Heart right ventricle (tissue), 16 donors: ENCODE data around the gene ST6GAL2. TPM values are rescaled to one million over a fixed set of nuclear protein-coding genes. Genes with fewer than 3 reads are reported as not detected.

Experiments
- ATAC-seq, 8 donors: fragments of 200-7000 bp; cut with Tn5 transposase; one replicate each; pipeline ENCODE4 v1.9.1; 2020; ENCODE audit warnings: mild to moderate bottlenecking in 8 of 8, moderate library complexity in 8 of 8, moderate number of reproducible peaks in 1 of 8
- DNase-seq, 2 donors: peaks; one replicate each; pipeline ENCODE4 v3.0.0-alpha.2; 2020
- H3K27ac ChIP-seq, 10 donors: fragments of 200-600 bp; sonication (generic) in 2 of 10; one replicate each; pipeline versions ENCODE4 v1.5.0 to v1.8.0; 2020 to 2022; ENCODE audit warnings: mild to moderate bottlenecking in 3 of 10
- H3K27me3 ChIP-seq, 7 donors: fragments of 200-600 bp; one replicate each; pipeline ENCODE4 v1.8.0; 2021 to 2022; ENCODE audit warnings: mild to moderate bottlenecking in 2 of 7
- H3K36me3 ChIP-seq, 9 donors: fragments of 200-600 bp; sonication (generic) in 1 of 9; one replicate each; pipeline versions ENCODE4 v1.5.0 to v1.8.0; 2020 to 2022; ENCODE audit warnings: mild to moderate bottlenecking in 2 of 9
- H3K4me1 ChIP-seq, 9 donors: fragments of 200-600 bp; sonication (generic) in 1 of 9; one replicate each; pipeline versions ENCODE4 v1.5.0 to v1.8.0; 2020 to 2022; ENCODE audit warnings: mild to moderate bottlenecking in 4 of 9
- H3K4me3 ChIP-seq, 10 donors: fragments of 200-600 bp; sonication (generic) in 2 of 10; one replicate each; pipeline versions ENCODE4 v1.5.0 to v1.8.0; 2020 to 2022; ENCODE audit warnings: mild to moderate bottlenecking in 7 of 10, moderate library complexity in 2 of 10
- H3K9me3 ChIP-seq, 11 donors: fragments of 200-600 bp in 10 of 11; sonication (generic) in 2 of 11; one replicate each; pipeline versions ENCODE4 v1.5.0 to v1.8.0; 2013 to 2022; ENCODE audit warnings: mild to moderate bottlenecking in 2 of 11, control low read depth in 1 of 11, moderate library complexity in 1 of 11
- CTCF ChIP-seq, 9 donors: fragments of 200-600 bp; sonication (generic) in 2 of 9; IDR thresholded peaks; one replicate each; pipeline versions ENCODE4 v1.5.0 to v1.8.0; 2021 to 2022; ENCODE audit warnings: antibody characterized with exemption in 9 of 9, mild to moderate bottlenecking in 5 of 9, moderate library complexity in 1 of 9
- WGBS, 2 donors: extraction: QIAGEN DNeasy Blood & Tissue Kit; methylation state at CpG; one replicate each; pipeline ENCODE4 v1.1.7; 2013; ENCODE audit warnings: inconsistent platforms in 1 of 2; 5-methylcytosine and 5-hydroxymethylcytosine counted together
- intact Hi-C, 10 donors: fragments of 100-400 bp; cut with DNase I; formaldehyde crosslinking; loops; one replicate each; pipeline versions ENCODE4 v1.11.1 to v1.14.2; 2022
- polyA plus RNA-seq, 2 donors: library from polyadenylated mRNA; stranded (reverse); fragments of 200-250 nt; gene quantifications; one replicate each; pipeline ENCODE4 v1.2.3, GENCODE V29; 2013
- total RNA-seq, 10 donors: library from RNA; stranded (reverse); fragmentation: NEBNext Ultra II Directional in 3 of 10; extraction: Animal tissue kit (Norgen Biotek cat#: 25700) in 3 of 10; gene quantifications; one replicate each; pipeline versions ENCODE4 v1.2.1 to v1.2.4, GENCODE V29; 2021 to 2023
- donor health status: Arrhythmogenic right ventricular cardiomyopathy.
- donor health status: ischemic (EF 13 %, LVEDD 7.1; RV severe dilation, severe dysfunction).
- donor health status: healthy with polysubstance abuse.
- donor health status: DM: no; HTN: yes; CAD: no.
- donor health status: DM: no; HTN: no; CAD: no.
- donor health status: ischemic (EF 25% LVEDD 6.9; RV normal size, moderate dysfunction).
- donor health status: ischemic (EF 25% LVEDD 5.7; RV mildly dilated, moderate dysfunction).
- donor health status: healthy.
- donor health status: DM: yes; HTN: yes; CAD: no.
- donor health status: Ischemic cardiomyopathy.
- donor health status: ischemic (EF 35%, LVEDD 5.7; RV mildly dilated, moderate dysfunction).
- donor health status: nonischemic (EF 11% LVEDD 7.7; RV severe dilation, severe dysfunction).
- donor health status: DM: yes; HTN: yes; CAD: no.
- donor health status: PGD.
- donor health status: ischemic (EF 29% LVEDD 5.4; RV normal size, mild dysfunction).
- donor health status: nonischemic (EF 23%, LVEDD 6.1; RV moderate dilation, normal function).

The ST6GAL2 gene
- total and polyA plus RNA-seq, 12 donors = 0.12 to 0.72 (median 0.22) TPM

GRCh38 chr2:106800180-106800579 is 85.8 kb downstream of the ST6GAL2 start:
- intact Hi-C loops = no loop called here
- no peak for TF ChIP-seq CTCF (IDR thresholded peaks at IDR 0.05)
- Histone ChIP-seq H3K4me1 (no peaks in the 10 kb centered on the region), H3K27ac (no peak overlapping the region), H3K27me3 (no peaks in the 10 kb centered on the region), H3K9me3 (no peaks in the 10 kb centered on the region), H3K4me3 (no peak overlapping the region), H3K36me3 (no peaks in the 10 kb centered on the region)
- DNase-seq (no peak), ATAC-seq (no peak)
- 92 to 97% methylated on average over 4 of the region's 4 CpGs for WGBS, 2 donors

GRCh38 chr2:106798826-106799552 is 87.0 kb downstream of the ST6GAL2 start:
- no peak overlapping the region for H3K27ac ChIP-seq
- no peak for TF ChIP-seq CTCF (IDR thresholded peaks at IDR 0.05)
- intact Hi-C loops = no loop called here
- no peak for ATAC-seq
- no peak overlapping the region for H3K4me3 ChIP-seq
- no peak for DNase-seq
- no peaks in the 10 kb centered on the region for H3K4me1 ChIP-seq
- no peaks in the 10 kb centered on the region for H3K9me3 ChIP-seq
- WGBS, 2 donors = 68 to 71% methylated on average over 5 of the region's 5 CpGs
- H3K36me3 ChIP-seq = no peaks in the 10 kb centered on the region
- no peaks in the 10 kb centered on the region for H3K27me3 ChIP-seq

- ATAC-seq = no peak
- Histone ChIP-seq H3K27me3 (no peaks in the 10 kb centered on the region), H3K4me3 (no peak overlapping the region), H3K27ac (no peak overlapping the region), H3K36me3 (no peaks in the 10 kb centered on the region), H3K9me3 (no peaks in the 10 kb centered on the region), H3K4me1 (no peaks in the 10 kb centered on the region)
- intact Hi-C loops = no loop called here
- DNase-seq = no peak
- no peak for TF ChIP-seq CTCF (IDR thresholded peaks at IDR 0.05)
- WGBS, 2 donors = 85 to 87% methylated on average over 5 of the region's 5 CpGs
Observed at GRCh38 chr2:106797494-106797893, 88.5 kb downstream of the ST6GAL2 start.

- Histone ChIP-seq H3K27ac (no peak overlapping the region), H3K36me3 (no peaks in the 10 kb centered on the region), H3K4me3 (no peak overlapping the region), H3K4me1 (no peaks in the 10 kb centered on the region), H3K27me3 (no peaks in the 10 kb centered on the region), H3K9me3 (peaks cover 0 to 5% (median 0%) of the 10 kb centered on the region in 11 donors)
- no peak for TF ChIP-seq CTCF (IDR thresholded peaks at IDR 0.05)
- WGBS, 2 donors = 77 to 85% methylated on average over 2 of the region's 2 CpGs
- no peak for ATAC-seq
- DNase-seq = no peak
- intact Hi-C loops = no loop called here
Observed at GRCh38 chr2:106792671-106793070, 93.3 kb downstream of the ST6GAL2 start.
